HL-60 (cell line): ENCODE data around the gene COG1.

ENCODE experiments used
- DNase-seq, 2 experiments: peaks; one replicate each; pipeline ENCODE4 v3.0.0-alpha.2; 2010 to 2020; ENCODE audit warnings: low read depth in 1 of 2, low spot score in 1 of 2
- H3K27ac ChIP-seq: fragments of 250-450 bp; sonication (Bioruptor Pico); replicated peaks from 2 replicates; pipeline ENCODE4 v1.5.1; 2020; ENCODE audit warnings: mild to moderate bottlenecking, moderate library complexity
- H3K27me3 ChIP-seq: fragments of 250-450 bp; sonication (Bioruptor Pico); 2 replicates; pipeline ENCODE4 v1.5.1; 2021; ENCODE audit warnings: mild to moderate bottlenecking, moderate library complexity; ENCODE audit not compliant: insufficient read depth, poor library complexity, severe bottlenecking
- H3K4me3 ChIP-seq: replicated peaks from 2 replicates; pipeline ENCODE4 v1.5.1; 2011; ENCODE audit warnings: mild to moderate bottlenecking, control low read depth, low read length; ENCODE audit not compliant: insufficient read depth
- GABPA ChIP-seq: IDR thresholded peaks from 2 replicates; pipeline ENCODE4 v1.6.1; 2012; ENCODE audit warnings: low read depth
- POLR2AphosphoS5 ChIP-seq: IDR thresholded peaks from 2 replicates; pipeline ENCODE4 v1.6.1; 2012; ENCODE audit warnings: low read depth
- REST ChIP-seq: IDR thresholded peaks from 2 replicates; pipeline ENCODE4 v1.6.1; 2012; ENCODE audit warnings: low read depth; ENCODE audit not compliant: insufficient replicate concordance
- SPI1 ChIP-seq: IDR thresholded peaks from 2 replicates; pipeline ENCODE4 v1.6.1; 2012; ENCODE audit warnings: low read depth, mild to moderate bottlenecking, borderline replicate concordance
- TF ChIP-seq, protein P1 (sequence below): IDR thresholded peaks from one replicate; pipeline ENCODE4 v1.5.1; 2011; ENCODE audit warnings: low read length, control low read depth, inconsistent platforms; ENCODE audit not compliant: insufficient read depth

Gene COG1

GRCh38 chr17:73194514-73195222 lies 1.8 kb downstream of the COG1 start:
- H3K27me3 ChIP-seq = no peaks in the 10 kb centered on the region
- no peak for TF ChIP-seq GABPA
- no peak for TF ChIP-seq POLR2AphosphoS5
- TF ChIP-seq, protein P1, sequence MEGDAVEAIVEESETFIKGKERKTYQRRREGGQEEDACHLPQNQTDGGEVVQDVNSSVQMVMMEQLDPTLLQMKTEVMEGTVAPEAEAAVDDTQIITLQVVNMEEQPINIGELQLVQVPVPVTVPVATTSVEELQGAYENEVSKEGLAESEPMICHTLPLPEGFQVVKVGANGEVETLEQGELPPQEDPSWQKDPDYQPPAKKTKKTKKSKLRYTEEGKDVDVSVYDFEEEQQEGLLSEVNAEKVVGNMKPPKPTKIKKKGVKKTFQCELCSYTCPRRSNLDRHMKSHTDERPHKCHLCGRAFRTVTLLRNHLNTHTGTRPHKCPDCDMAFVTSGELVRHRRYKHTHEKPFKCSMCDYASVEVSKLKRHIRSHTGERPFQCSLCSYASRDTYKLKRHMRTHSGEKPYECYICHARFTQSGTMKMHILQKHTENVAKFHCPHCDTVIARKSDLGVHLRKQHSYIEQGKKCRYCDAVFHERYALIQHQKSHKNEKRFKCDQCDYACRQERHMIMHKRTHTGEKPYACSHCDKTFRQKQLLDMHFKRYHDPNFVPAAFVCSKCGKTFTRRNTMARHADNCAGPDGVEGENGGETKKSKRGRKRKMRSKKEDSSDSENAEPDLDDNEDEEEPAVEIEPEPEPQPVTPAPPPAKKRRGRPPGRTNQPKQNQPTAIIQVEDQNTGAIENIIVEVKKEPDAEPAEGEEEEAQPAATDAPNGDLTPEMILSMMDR = no peak
- no peak for TF ChIP-seq SPI1
- no peak for TF ChIP-seq REST
- no peak for DNase-seq
- no peak overlapping the region for H3K27ac ChIP-seq
- no peak overlapping the region for H3K4me3 ChIP-seq

DNA sequence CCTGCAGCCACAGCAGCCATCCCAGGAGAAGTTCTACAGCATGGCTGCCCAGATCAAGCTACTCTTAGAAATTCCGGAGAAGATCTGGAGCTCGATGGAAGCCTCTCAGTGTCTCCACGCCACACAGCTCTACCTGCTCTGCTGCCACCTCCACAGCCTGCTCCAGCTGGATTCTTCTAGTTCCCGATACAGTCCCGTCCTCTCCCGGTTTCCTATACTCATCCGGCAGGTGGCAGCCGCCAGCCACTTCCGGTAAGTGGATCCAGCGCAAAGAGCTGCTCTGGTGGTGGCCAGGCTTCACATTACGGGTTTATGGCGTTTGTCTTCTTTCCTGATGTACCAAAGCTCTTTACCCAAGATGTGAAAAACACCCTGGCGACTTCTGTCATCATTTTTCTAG lies 3.6 kb downstream of the COG1 start:
- TF ChIP-seq GABPA (no peak), REST (no peak), SPI1 (no peak), POLR2AphosphoS5 (no peak)
- TF ChIP-seq, protein P1 = no peak
- no peak overlapping the region for H3K4me3 ChIP-seq
- H3K27ac ChIP-seq = no peak overlapping the region
- no peaks in the 10 kb centered on the region for H3K27me3 ChIP-seq
- no peak for DNase-seq

DNA sequence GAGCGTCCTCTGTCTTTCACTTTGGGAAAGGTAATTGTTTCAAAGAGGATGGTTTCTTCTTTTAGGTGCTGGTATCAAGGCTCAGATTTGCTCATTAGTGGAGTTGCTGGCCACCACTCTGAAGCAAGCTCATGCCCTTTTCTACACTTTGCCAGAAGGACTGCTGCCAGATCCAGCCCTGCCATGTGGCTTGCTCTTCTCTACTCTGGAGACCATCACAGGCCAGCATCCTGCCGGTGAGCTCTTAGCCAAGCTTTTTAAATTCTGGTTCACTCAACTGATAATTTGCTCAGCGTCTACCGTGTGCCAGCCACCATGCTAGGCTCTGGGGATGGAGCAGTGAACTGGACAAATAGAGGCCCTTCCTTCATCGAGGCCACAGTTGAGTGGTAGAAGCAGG lies 4.3 kb downstream of the COG1 start:
- Histone ChIP-seq H3K27me3 (no peaks in the 10 kb centered on the region), H3K4me3 (no peak overlapping the region), H3K27ac (no peak overlapping the region)
- no peak for TF ChIP-seq POLR2AphosphoS5
- no peak for TF ChIP-seq GABPA
- TF ChIP-seq REST = no peak
- TF ChIP-seq, protein P1 = no peak
- no peak for TF ChIP-seq SPI1
- no peak for DNase-seq
